ENCODE results near the gene HBG1. TPM values are rescaled to one million over a fixed set of nuclear protein-coding genes. Genes with fewer than 3 reads are reported as not detected.

Gene HBG1
- total RNA-seq, 1 donor from 2014 or later: not detected

DNA sequence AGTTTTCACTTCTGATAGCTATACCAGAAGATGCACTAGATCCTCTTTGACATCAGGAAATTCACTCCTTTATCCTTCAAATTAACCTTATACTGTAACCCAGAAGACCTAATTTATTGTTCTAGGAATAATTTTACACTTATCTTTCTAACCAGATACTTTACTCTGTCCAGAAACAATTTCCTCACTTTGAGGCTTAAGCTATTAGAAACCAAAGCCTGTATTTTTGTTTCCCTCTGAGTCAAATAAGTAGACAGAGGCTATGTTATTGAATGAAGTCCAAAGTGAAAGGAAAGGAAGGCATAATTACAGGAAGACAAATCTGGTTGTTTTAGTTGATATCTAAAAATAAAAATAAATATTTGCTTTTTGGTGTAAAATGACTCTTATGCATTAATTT lies 51.4 kb downstream of the HBG1 start:
- no peak overlapping the region for H3K27ac Mint-ChIP-seq (ENCODE audit: unreplicated experiment)
- H3K27me3 Mint-ChIP-seq (ENCODE audit: low read depth): no peaks in the 10 kb centered on the region
- H3K9me3 Mint-ChIP-seq: no peaks in the 10 kb centered on the region
- peaks cover 14% of the 10 kb centered on the region for H3K4me1 Mint-ChIP-seq
- TF ChIP-seq, protein P1, sequence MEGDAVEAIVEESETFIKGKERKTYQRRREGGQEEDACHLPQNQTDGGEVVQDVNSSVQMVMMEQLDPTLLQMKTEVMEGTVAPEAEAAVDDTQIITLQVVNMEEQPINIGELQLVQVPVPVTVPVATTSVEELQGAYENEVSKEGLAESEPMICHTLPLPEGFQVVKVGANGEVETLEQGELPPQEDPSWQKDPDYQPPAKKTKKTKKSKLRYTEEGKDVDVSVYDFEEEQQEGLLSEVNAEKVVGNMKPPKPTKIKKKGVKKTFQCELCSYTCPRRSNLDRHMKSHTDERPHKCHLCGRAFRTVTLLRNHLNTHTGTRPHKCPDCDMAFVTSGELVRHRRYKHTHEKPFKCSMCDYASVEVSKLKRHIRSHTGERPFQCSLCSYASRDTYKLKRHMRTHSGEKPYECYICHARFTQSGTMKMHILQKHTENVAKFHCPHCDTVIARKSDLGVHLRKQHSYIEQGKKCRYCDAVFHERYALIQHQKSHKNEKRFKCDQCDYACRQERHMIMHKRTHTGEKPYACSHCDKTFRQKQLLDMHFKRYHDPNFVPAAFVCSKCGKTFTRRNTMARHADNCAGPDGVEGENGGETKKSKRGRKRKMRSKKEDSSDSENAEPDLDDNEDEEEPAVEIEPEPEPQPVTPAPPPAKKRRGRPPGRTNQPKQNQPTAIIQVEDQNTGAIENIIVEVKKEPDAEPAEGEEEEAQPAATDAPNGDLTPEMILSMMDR (conservative IDR thresholded peaks at IDR 0.05): no peak
- DNase-seq (ENCODE audit: low read depth, low spot score): no peak
- no peaks in the 10 kb centered on the region for H3K36me3 Mint-ChIP-seq (ENCODE audit: low read depth)
- H3K4me3 Mint-ChIP-seq: no peak overlapping the region

Other genes starting within 250 kb of the HBG1 start
- gene OR52J3, start 203.3 kb downstream of the HBG1 start, total RNA-seq: not detected in 2 replicates
- not detected in 2 replicates for gene OR52E2, start 190.2 kb downstream of the HBG1 start, total RNA-seq
- not detected in 2 replicates for gene OR52E1, start 180.3 kb downstream of the HBG1 start, total RNA-seq
- gene OR52A5, start 111.5 kb downstream of the HBG1 start, total RNA-seq: not detected in 2 replicates
- gene OR52A1, start 95.1 kb downstream of the HBG1 start, total RNA-seq: not detected in 2 replicates
- gene OR51V1, start 49.2 kb downstream of the HBG1 start, total RNA-seq: not detected in 2 replicates
- not detected in 2 replicates for gene HBB, start 22.8 kb downstream of the HBG1 start, total RNA-seq
- not detected in 2 replicates for gene HBD, start 15.4 kb downstream of the HBG1 start, total RNA-seq
- gene HBG2, start 4.9 kb upstream of the HBG1 start, total RNA-seq: not detected in 2 replicates
- 0.45 and 0.56 TPM in 2 replicates for gene HBE1, start 20.1 kb upstream of the HBG1 start, total RNA-seq
- not detected in 2 replicates for gene OR51B4, start 52.1 kb upstream of the HBG1 start, total RNA-seq
- not detected in 2 replicates for gene OR51B2, start 74.4 kb upstream of the HBG1 start, total RNA-seq
- gene OR51B5, start 93.7 kb upstream of the HBG1 start, total RNA-seq: 0.21 TPM in 1 of 2 replicates, not detected in the other
- not detected in 2 replicates for gene OR51B6, start 101.7 kb upstream of the HBG1 start, total RNA-seq
- not detected in 2 replicates for gene OR51M1, start 134.0 kb upstream of the HBG1 start, total RNA-seq
- not detected in 2 replicates for gene OR51Q1, start 172.3 kb upstream of the HBG1 start, total RNA-seq
- gene OR51I1, start 191.7 kb upstream of the HBG1 start, total RNA-seq: not detected in 2 replicates
- not detected in 2 replicates for gene OR51I2, start 199.5 kb upstream of the HBG1 start, total RNA-seq
- not detected in 2 replicates for gene OR52D1, start 238.8 kb upstream of the HBG1 start, total RNA-seq

Data from neural crest cell (in vitro differentiated cells).